PFSK-1 (cell line): ENCODE measurements around the gene WDR91.

Experiments used
- FOXP2 ChIP-seq: optimal IDR thresholded peaks from 2 replicates; pipeline ENCODE3; 2011; ENCODE audit warnings: borderline replicate concordance, control low read depth, inconsistent platforms; ENCODE audit not compliant: insufficient read depth; ENCODE audit errors: extremely low read length, extremely low read depth
- POLR2AphosphoS5 ChIP-seq: IDR thresholded peaks from 2 replicates; pipeline ENCODE4 v1.6.1; 2012; ENCODE audit warnings: low read depth, mild to moderate bottlenecking, control low read depth, low read length, moderate library complexity
- REST ChIP-seq, 2 experiments: IDR thresholded peaks; 2 replicates each; pipeline versions ENCODE4 v1.6.1 to v1.8.0; 2011 to 2012; ENCODE audit warnings: low read depth in 2 of 2, low read length in 2 of 2, control low read depth in 1 of 2, inconsistent platforms in 1 of 2, mild to moderate bottlenecking in 1 of 2, moderate library complexity in 1 of 2; ENCODE audit not compliant: insufficient read depth in 1 of 2
- SIN3A ChIP-seq: IDR thresholded peaks from 2 replicates; pipeline ENCODE4 v1.6.1; 2012; ENCODE audit warnings: mild to moderate bottlenecking, low read length, moderate library complexity, borderline replicate concordance; ENCODE audit not compliant: insufficient read depth
- TAF1 ChIP-seq: IDR thresholded peaks from 2 replicates; pipeline ENCODE4 v1.6.1; 2012; ENCODE audit warnings: low read length, control low read depth, borderline replicate concordance; ENCODE audit not compliant: insufficient read depth

DNA sequence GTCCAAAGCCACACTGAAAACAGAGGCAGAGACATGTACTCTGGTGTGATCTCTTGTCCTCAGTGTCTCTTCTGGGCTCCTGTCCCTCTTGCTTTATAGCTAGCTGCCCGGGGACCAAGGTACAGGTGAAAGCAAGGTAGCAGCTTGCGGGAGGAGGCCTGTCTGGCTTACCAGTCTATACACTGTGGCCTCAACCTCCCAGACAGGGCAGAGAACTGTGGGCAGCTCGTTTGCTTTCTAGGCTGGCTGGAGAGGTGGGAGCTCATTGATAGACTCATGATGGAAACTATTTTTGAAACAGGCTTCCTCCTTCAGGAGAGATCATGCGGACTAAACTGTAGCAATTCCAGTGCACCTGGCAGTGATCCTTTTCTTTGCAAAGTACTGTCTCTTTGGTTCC, 45.5 kb downstream of the WDR91 start:
- no peak for TF ChIP-seq POLR2AphosphoS5
- TF ChIP-seq TAF1 = no peak
- no peak for TF ChIP-seq REST (IDR thresholded peaks at IDR 0.05; ENCODE audit: insufficient read depth in 1 of 2, low read depth in 2 of 2, low read length in 2 of 2)
- no peak for TF ChIP-seq SIN3A
- no peak for TF ChIP-seq FOXP2
